T-helper 22 cell (primary cell): ENCODE data around the gene SLC22A12.

Experiments used
- DNase-seq: peaks from one replicate; pipeline ENCODE4 v3.0.0-alpha.2; 2020; ENCODE audit warnings: low read depth

SLC22A12 gene

GRCh38 chr11:64649291-64649697, 58.3 kb downstream of the SLC22A12 start:
- no peak for DNase-seq

GRCh38 chr11:64650923-64651523, 60.0 kb downstream of the SLC22A12 start:
- DNase-seq, result no peak
